Lung (tissue), 12 donors: ENCODE measurements around the gene EMX1. TPM values are rescaled to one million over a fixed set of nuclear protein-coding genes. Genes with fewer than 3 reads are reported as not detected.
"Not testable (repeated sequence)": the region's sequence is repeated elsewhere in the genome, so short reads cannot be mapped to it uniquely, and the experiment has no call there.

ENCODE experiments used
- ATAC-seq: fragments of 200-7000 bp; cut with Tn5 transposase; one replicate; pipeline ENCODE4 v1.9.1; 2020; ENCODE audit warnings: moderate number of reproducible peaks; ENCODE audit not compliant: insufficient read depth, low FRiP score
- DNase-seq, 3 donors: peaks; one replicate each; pipeline ENCODE4 v3.0.0-alpha.2; 2013 to 2017
- H3K27ac ChIP-seq, 2 donors: one replicate each; pipeline ENCODE4 v1.5.1; 2013; ENCODE audit warnings: mild to moderate bottlenecking in 2 of 2, moderate library complexity in 2 of 2, control low read depth in 1 of 2, inconsistent platforms in 1 of 2, low read depth in 1 of 2, low read length in 1 of 2
- H3K27me3 ChIP-seq, 3 donors: one replicate each; pipeline ENCODE4 v1.5.1; 2013; ENCODE audit warnings: low read length in 2 of 3; ENCODE audit not compliant: control insufficient read depth in 3 of 3, insufficient read depth in 3 of 3
- H3K36me3 ChIP-seq, 4 donors: one replicate each; pipeline ENCODE4 v1.5.1; 2013; ENCODE audit warnings: low read length in 4 of 4, mild to moderate bottlenecking in 1 of 4, moderate library complexity in 1 of 4; ENCODE audit not compliant: control insufficient read depth in 4 of 4, insufficient read depth in 4 of 4
- H3K4me1 ChIP-seq, 5 donors: one replicate each; pipeline ENCODE4 v1.5.1; 2013; ENCODE audit warnings: low read length in 5 of 5, mild to moderate bottlenecking in 2 of 5, moderate library complexity in 1 of 5; ENCODE audit not compliant: control insufficient read depth in 5 of 5, insufficient read depth in 5 of 5
- H3K4me3 ChIP-seq: one replicate; pipeline ENCODE4 v1.5.1; 2013; ENCODE audit warnings: mild to moderate bottlenecking, control low read depth, moderate library complexity
- H3K9ac ChIP-seq, 2 donors: one replicate each; pipeline ENCODE4 v1.5.1; 2013; ENCODE audit warnings: low read length in 2 of 2, control low read depth in 1 of 2; ENCODE audit not compliant: insufficient read depth in 1 of 2
- H3K9me3 ChIP-seq, 4 donors: one replicate each; pipeline ENCODE4 v1.5.1; 2013; ENCODE audit warnings: low read length in 3 of 4, mild to moderate bottlenecking in 1 of 4, moderate library complexity in 1 of 4; ENCODE audit not compliant: control insufficient read depth in 4 of 4, insufficient read depth in 3 of 4
- WGBS, 2 donors: extraction: QIAGEN DNeasy Blood & Tissue Kit; methylation state at CpG; one replicate each; pipeline ENCODE4 v1.1.7; 2013; 5-methylcytosine and 5-hydroxymethylcytosine counted together
- polyA plus RNA-seq, 2 donors: library from polyadenylated mRNA; stranded (reverse); fragments of 200-250 nt; gene quantifications; one replicate each; pipeline ENCODE4 v1.2.1, GENCODE V29; 2013
- total RNA-seq, 2 donors: library from RNA; depleted of rRNA in 1 of 2; stranded (reverse); fragments of >200 nt in 1 of 2; gene quantifications; one replicate each; pipeline ENCODE4 v1.2.1, GENCODE V29; 2014 to 2021
- TF ChIP-seq, protein P1 (sequence below): IDR thresholded peaks from 2 replicates; pipeline ENCODE4 v1.5.1; 2012; ENCODE audit warnings: mild to moderate bottlenecking; ENCODE audit errors: control extremely low read depth, extremely low read depth
- donor health status: control.
- donor health status: control.
- donor health status: Bipolar disorder and iron deficiency.
- donor health status: healthy.
- donor health status: DM: yes; HTN: yes; CAD: no.

Gene EMX1
- total and polyA plus RNA-seq, 4 donors = 0.02 to 0.12 TPM; not detected in 2

DNA sequence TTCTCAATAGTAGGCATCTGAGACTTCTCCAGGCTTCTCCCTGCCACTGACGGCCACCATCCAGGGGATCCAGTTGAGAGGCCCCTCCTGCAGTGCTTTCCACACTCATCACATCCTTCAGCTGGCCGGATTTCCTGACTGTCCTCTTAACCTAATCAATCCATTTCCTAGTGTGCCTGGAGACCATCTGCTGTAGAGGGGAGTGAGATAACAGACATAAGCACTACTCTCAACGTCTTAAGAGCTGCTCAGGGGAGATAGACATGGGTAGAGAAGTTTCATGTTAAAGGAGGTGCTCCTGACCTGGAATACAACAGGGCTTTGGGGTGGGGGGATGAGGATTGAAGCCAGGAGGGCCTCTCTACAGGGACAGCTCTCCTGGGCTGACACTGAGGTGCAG, 15.9 kb upstream of the EMX1 start:
- Histone ChIP-seq H3K36me3 (no peaks in the 10 kb centered on the region), H3K9ac (no peak overlapping the region), H3K4me3 (no peak overlapping the region), H3K4me1 (no peaks in the 10 kb centered on the region), H3K27ac (no peak overlapping the region), H3K9me3 (peaks cover 0 to 2% (median 0%) of the 10 kb centered on the region in 4 donors), H3K27me3 (peaks cover 0 to 54% (median 32%) of the 10 kb centered on the region in 3 donors)
- no peak for DNase-seq
- WGBS, 2 donors = 41 to 62% methylated on average over 3 of the region's 3 CpGs
- no peak for ATAC-seq
- TF ChIP-seq, protein P1, sequence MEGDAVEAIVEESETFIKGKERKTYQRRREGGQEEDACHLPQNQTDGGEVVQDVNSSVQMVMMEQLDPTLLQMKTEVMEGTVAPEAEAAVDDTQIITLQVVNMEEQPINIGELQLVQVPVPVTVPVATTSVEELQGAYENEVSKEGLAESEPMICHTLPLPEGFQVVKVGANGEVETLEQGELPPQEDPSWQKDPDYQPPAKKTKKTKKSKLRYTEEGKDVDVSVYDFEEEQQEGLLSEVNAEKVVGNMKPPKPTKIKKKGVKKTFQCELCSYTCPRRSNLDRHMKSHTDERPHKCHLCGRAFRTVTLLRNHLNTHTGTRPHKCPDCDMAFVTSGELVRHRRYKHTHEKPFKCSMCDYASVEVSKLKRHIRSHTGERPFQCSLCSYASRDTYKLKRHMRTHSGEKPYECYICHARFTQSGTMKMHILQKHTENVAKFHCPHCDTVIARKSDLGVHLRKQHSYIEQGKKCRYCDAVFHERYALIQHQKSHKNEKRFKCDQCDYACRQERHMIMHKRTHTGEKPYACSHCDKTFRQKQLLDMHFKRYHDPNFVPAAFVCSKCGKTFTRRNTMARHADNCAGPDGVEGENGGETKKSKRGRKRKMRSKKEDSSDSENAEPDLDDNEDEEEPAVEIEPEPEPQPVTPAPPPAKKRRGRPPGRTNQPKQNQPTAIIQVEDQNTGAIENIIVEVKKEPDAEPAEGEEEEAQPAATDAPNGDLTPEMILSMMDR = no peak

DNA sequence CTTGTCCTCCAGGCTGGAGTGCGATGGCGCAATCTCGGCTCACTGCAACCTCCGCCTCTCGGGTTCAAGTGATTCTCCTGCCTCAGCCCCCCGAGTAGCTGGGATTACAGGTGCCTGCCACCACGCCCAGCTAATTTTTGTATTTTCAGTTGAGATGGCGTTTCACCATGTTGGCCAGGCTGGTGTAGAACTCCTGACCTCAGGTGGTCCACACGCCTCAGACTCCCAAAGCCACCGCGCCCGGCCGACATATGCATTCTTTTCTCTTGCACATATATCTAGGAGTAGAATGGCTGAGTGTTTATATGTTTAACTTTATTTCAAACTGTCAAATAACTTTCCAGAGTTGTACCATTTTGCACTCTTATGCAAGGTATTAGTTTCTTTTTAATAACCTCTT, 9.9 kb upstream of the EMX1 start:
- H3K27me3 ChIP-seq = peaks cover 5 to 67% (median 66%) of the 10 kb centered on the region in 3 donors
- not testable (repeated sequence) for H3K27ac ChIP-seq, ATAC-seq, H3K36me3 ChIP-seq, H3K9me3 ChIP-seq, H3K4me1 ChIP-seq, H3K4me3 ChIP-seq, H3K9ac ChIP-seq, DNase-seq
- WGBS, 2 donors = 75 to 90% methylated on average over 13 of the region's 13 CpGs

DNA sequence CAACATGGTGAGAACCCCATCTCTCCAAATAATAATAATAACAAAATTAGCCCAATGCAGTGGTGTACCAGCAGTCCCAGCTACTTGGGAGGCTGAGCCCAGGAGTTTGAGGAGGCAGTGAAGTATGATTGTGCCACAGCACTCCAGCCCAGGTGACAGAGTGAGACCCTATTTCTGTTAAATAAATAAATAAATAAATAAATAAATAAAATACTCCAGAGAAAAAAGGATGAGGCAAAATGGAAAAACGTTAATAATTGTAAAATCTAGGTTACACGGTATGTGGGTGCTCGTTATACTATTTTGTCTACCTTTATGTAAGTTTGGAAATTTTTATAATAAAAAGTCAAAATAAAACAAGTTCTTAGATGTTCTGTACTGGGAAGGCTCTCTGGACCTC, 8.6 kb upstream of the EMX1 start:
- Histone ChIP-seq H3K9ac (no peak overlapping the region), H3K9me3 (peaks cover 0 to 4% (median 1%) of the 10 kb centered on the region in 4 donors), H3K27ac (no peak overlapping the region), H3K36me3 (no peaks in the 10 kb centered on the region), H3K4me1 (no peaks in the 10 kb centered on the region), H3K27me3 (peaks cover 7 to 71% (median 69%) of the 10 kb centered on the region in 3 donors), H3K4me3 (no peak overlapping the region)
- 81 to 92% methylated on average over 3 of the region's 3 CpGs for WGBS, 2 donors
- TF ChIP-seq, protein P1 = no peak
- ATAC-seq (no peak), DNase-seq (peak in 1 of 3 donors; percentile 3)

DNA sequence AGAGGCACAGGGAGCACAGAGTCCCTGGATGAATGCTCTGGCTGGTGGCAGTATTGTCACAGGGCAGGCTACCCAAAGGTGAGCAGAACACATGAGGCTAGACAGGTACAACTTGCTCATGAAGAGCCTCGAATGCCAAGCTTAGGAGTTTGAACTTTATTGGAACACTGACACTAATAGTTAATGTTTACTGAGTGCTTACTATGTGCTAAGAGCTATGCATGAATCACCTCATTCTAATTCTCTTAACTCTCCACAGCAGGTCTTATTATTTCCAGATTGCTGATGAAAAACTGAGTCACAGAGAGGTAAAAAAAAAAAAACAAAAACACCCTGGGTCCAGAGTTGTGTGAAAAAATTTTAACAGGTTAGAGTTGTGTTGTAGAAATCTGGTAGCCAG, 6.1 kb upstream of the EMX1 start:
- DNase-seq (no peak), ATAC-seq (no peak)
- WGBS, 2 donors = 45 to 68% methylated on average over 1 of the region's 1 CpG
- Histone ChIP-seq H3K4me1 (peaks cover 0 to 9% (median 3%) of the 10 kb centered on the region in 5 donors), H3K9me3 (peaks cover 0 to 11% (median 0%) of the 10 kb centered on the region in 4 donors), H3K27ac (no peak overlapping the region), H3K27me3 (peaks cover 12 to 81% (median 78%) of the 10 kb centered on the region in 3 donors), H3K4me3 (no peak overlapping the region), H3K36me3 (no peaks in the 10 kb centered on the region), H3K9ac (no peak overlapping the region)
- TF ChIP-seq, protein P1 = no peak
